HG02759 (cell line): ENCODE data around the gene AP3S2.
"Not testable (repeated sequence)": the region's sequence is repeated elsewhere in the genome, so short reads cannot be mapped to it uniquely, and the experiment has no call there.

Experiments
- ATAC-seq: cut with Tn5 transposase; IDR thresholded peaks from one replicate; pipeline ENCODE4 v1.9.1; 2021; ENCODE audit warnings: mild to moderate bottlenecking, moderate library complexity; ENCODE audit not compliant: unreplicated experiment

AP3S2 gene

GRCh38 chr15:89802986-89803824, 90.6 kb downstream of the AP3S2 start:
- no peak for ATAC-seq

GRCh38 chr15:89802231-89802928, 91.4 kb downstream of the AP3S2 start:
- ATAC-seq = no peak

- ATAC-seq = no peak
Observed at GRCh38 chr15:89801471-89802195, 92.2 kb downstream of the AP3S2 start.

- no peak for ATAC-seq
Observed at GRCh38 chr15:89799918-89800498, 93.8 kb downstream of the AP3S2 start.

- ATAC-seq = no peak
Observed at GRCh38 chr15:89799011-89799911, 94.5 kb downstream of the AP3S2 start.

- no peak for ATAC-seq
Observed at GRCh38 chr15:89797678-89798201, 96.1 kb downstream of the AP3S2 start.

- no peak for ATAC-seq
Observed at GRCh38 chr15:89795996-89796395, 97.8 kb downstream of the AP3S2 start.

GRCh38 chr15:89794627-89795241, 99.1 kb downstream of the AP3S2 start:
- no peak for ATAC-seq

GRCh38 chr15:89792106-89792805, 101.5 kb downstream of the AP3S2 start:
- ATAC-seq = no peak

- no peak for ATAC-seq
Observed at GRCh38 chr15:89790661-89791060, 103.1 kb downstream of the AP3S2 start.

- no peak for ATAC-seq
Observed at GRCh38 chr15:89790206-89790605, 103.6 kb downstream of the AP3S2 start.

- ATAC-seq = not testable (repeated sequence)
Observed at GRCh38 chr15:89788585-89788984, 105.2 kb downstream of the AP3S2 start.

- no peak for ATAC-seq
Observed at GRCh38 chr15:89787944-89788343, 105.8 kb downstream of the AP3S2 start.

- ATAC-seq = no peak
Observed at GRCh38 chr15:89785774-89786140, 108.0 kb downstream of the AP3S2 start.

GRCh38 chr15:89785064-89785773, 108.6 kb downstream of the AP3S2 start:
- ATAC-seq = no peak

- no peak for ATAC-seq
Observed at GRCh38 chr15:89784686-89784960, 109.2 kb downstream of the AP3S2 start.

GRCh38 chr15:89783861-89784685, 109.7 kb downstream of the AP3S2 start:
- ATAC-seq = no peak
